ENCODE data around the gene PARP11.

- TF ChIP-seq CTCF (IDR thresholded peaks at IDR 0.05) (no peak), EP300 (IDR thresholded peaks at IDR 0.05) (no peak), POLR2A (IDR thresholded peaks at IDR 0.05) (no peak), POLR2AphosphoS5 (IDR thresholded peaks at IDR 0.05) (no peak)
Measured at GRCh38 chr12:3810540-3810939, 62.7 kb downstream of the PARP11 start.

Measured in gastroesophageal sphincter (tissue), 3 donors.